ENCODE data around the gene PMPCA.

GRCh38 chr9:136386018-136386417 is 24.4 kb upstream of the PMPCA start:
- TF ChIP-seq RAD21 (CRISPR knock-in tag; IDR thresholded peaks at IDR 0.05) (no peak), CTCF (CRISPR knock-in tag; IDR thresholded peaks at IDR 0.05) (no peak), GABPA (IDR thresholded peaks at IDR 0.05; ENCODE audit: low read depth, low read length) (no peak), GABPA (CRISPR knock-in tag; IDR thresholded peaks at IDR 0.05; ENCODE audit: low read depth) (no peak), MXD4 (CRISPR knock-in tag; IDR thresholded peaks at IDR 0.05) (no peak), UBTF (CRISPR knock-in tag; IDR thresholded peaks at IDR 0.05) (no peak), NR2C2 (CRISPR knock-in tag; IDR thresholded peaks at IDR 0.05; ENCODE audit: borderline replicate concordance) (no peak), ATF2 (CRISPR knock-in tag; IDR thresholded peaks at IDR 0.05) (no peak), ZNF142 (CRISPR knock-in tag; IDR thresholded peaks at IDR 0.05) (no peak), ZNF333 (CRISPR knock-in tag; IDR thresholded peaks at IDR 0.05; ENCODE audit: borderline replicate concordance) (no peak), MAZ (IDR thresholded peaks at IDR 0.05; ENCODE audit: borderline replicate concordance, low read depth, low read length) (no peak), MAZ (CRISPR knock-in tag; IDR thresholded peaks at IDR 0.05; ENCODE audit: low read depth) (no peak), EZH2 (conservative IDR thresholded peaks at IDR 0.05; ENCODE audit: low read depth, low read length) (no peak), EP300 (IDR thresholded peaks at IDR 0.05; ENCODE audit: low read depth in 2 of 2, low read length in 2 of 2) (no peak), EP300 (CRISPR knock-in tag; IDR thresholded peaks at IDR 0.05; ENCODE audit: borderline replicate concordance) (no peak)

All from HepG2 (cell line).